PC-9 (cell line): ENCODE data around the gene ISCA1. TPM values are rescaled to one million over a fixed set of nuclear protein-coding genes. Genes with fewer than 3 reads are reported as not detected.

ENCODE experiments used
- BruUV-seq: library from RNA; stranded (reverse); fragments of 400-500 nt; replicated peaks from 2 replicates; lab custom pipeline; 2021; lab: Mats Ljungman, UMichigan
- CTCF ChIA-PET: fragments of 300-600 bp; sonication (Branson Sonifier 250); formaldehyde crosslinking; loops from one replicate; lab custom pipeline; 2022; ENCODE audit warnings: antibody characterized with exemption; lab: Charles Lee
- POLR2A ChIA-PET: fragments of 300-600 bp; sonication (Branson Sonifier 250); formaldehyde crosslinking; loops from one replicate; lab custom pipeline; 2022; ENCODE audit warnings: antibody characterized with exemption; ENCODE audit not compliant: unreplicated experiment; lab: Charles Lee
- DNase-seq, 2 experiments: peaks; one replicate each; pipeline versions ENCODE4 v3.0.0 to v3.0.0-alpha.2; 2015 to 2022; ENCODE audit warnings: mixed read lengths in 1 of 2
- H2AFZ ChIP-seq: fragments of 200-600 bp; sonication (generic); 2 replicates; pipeline ENCODE4 v1.8.1; 2017; ENCODE audit warnings: antibody characterized with exemption
- H3F3A ChIP-seq: fragments of 200-600 bp; sonication (generic); 2 replicates; pipeline ENCODE4 v1.8.1; 2017; ENCODE audit warnings: antibody characterized with exemption, mild to moderate bottlenecking, low read depth; ENCODE audit not compliant: insufficient read depth
- H3K27ac ChIP-seq: fragments of 200-600 bp; sonication (generic); 2 replicates; pipeline ENCODE4 v1.6.1; 2016; ENCODE audit warnings: mixed run types
- H3K27me3 ChIP-seq: fragments of 200-600 bp; sonication (generic); 2 replicates; pipeline ENCODE4 v1.6.1; 2016; ENCODE audit warnings: low read depth, mixed run types; ENCODE audit not compliant: insufficient read depth
- H3K36me3 ChIP-seq: fragments of 200-600 bp; sonication (generic); 2 replicates; pipeline ENCODE4 v1.6.1; 2016; ENCODE audit warnings: low read depth, mixed run types
- H3K4me1 ChIP-seq: fragments of 200-600 bp; sonication (generic); replicated peaks from 2 replicates; pipeline ENCODE4 v1.6.1; 2016; ENCODE audit warnings: mixed run types; ENCODE audit not compliant: insufficient read depth
- H3K4me2 ChIP-seq: fragments of 200-600 bp; sonication (generic); 2 replicates; pipeline ENCODE4 v1.6.1; 2017; ENCODE audit warnings: mixed run types
- H3K4me3 ChIP-seq: fragments of 200-600 bp; sonication (generic); 2 replicates; pipeline ENCODE4 v1.6.1; 2016; ENCODE audit warnings: mixed run types
- H3K79me2 ChIP-seq: fragments of 200-600 bp; sonication (generic); 2 replicates; pipeline ENCODE4 v1.6.1; 2017; ENCODE audit warnings: low read depth, mixed run types
- H3K9me2 ChIP-seq: fragments of 200-600 bp; sonication (generic); 2 replicates; pipeline ENCODE4 v1.8.1; 2017; ENCODE audit warnings: mild to moderate bottlenecking; ENCODE audit not compliant: insufficient read depth
- H3K9me3 ChIP-seq: fragments of 200-600 bp; sonication (generic); 2 replicates; pipeline ENCODE4 v1.8.1; 2016; ENCODE audit warnings: low read depth; ENCODE audit not compliant: insufficient read depth
- H4K20me1 ChIP-seq: fragments of 200-600 bp; sonication (generic); 2 replicates; pipeline ENCODE4 v1.8.1; 2017; ENCODE audit not compliant: insufficient read depth
- EZH2 ChIP-seq: fragments of 200-600 bp; sonication (generic); IDR thresholded peaks from 2 replicates; pipeline ENCODE4 v1.8.0; 2017; ENCODE audit warnings: antibody characterized with exemption, low read depth
- intact Hi-C: fragments of 100-400 bp; cut with micrococcal nuclease; formaldehyde crosslinking; loops from one replicate; pipeline ENCODE4 v1.10.0; 2022; ENCODE audit not compliant: unreplicated experiment
- total RNA-seq: library from RNA; stranded (reverse); gene quantifications from 2 replicates; pipeline ENCODE4 v1.2.3, GENCODE V29; 2021
- TF ChIP-seq, protein P1 (sequence below): fragments of 200-600 bp; sonication (generic); conservative IDR thresholded peaks from 2 replicates; pipeline ENCODE4 v1.6.1; 2017; ENCODE audit warnings: mixed run types, antibody characterized with exemption, mild to moderate bottlenecking, moderate library complexity

The ISCA1 gene
- total RNA-seq, 1 experiment from 2014 or later: 29.6 TPM

DNA sequence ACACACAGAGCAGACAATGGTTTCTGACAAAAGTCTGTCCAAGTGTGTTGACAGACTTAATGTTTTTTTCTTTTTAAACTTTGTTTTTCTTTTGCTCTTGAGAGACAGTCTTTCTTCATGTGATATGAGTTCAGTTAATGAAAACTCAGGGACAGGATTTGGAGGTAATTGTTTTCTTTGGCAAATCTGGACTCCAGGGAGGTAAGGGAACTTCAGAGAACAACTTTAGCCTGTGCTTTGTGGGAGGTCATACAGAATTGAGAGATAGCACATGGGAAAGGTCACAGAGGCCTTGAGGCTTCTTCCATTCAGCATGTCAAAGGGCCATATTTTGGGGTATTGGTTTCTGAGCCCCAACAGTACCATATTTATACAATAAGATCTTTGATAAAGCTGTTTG, 32.2 kb downstream of the ISCA1 start:
- no peak for DNase-seq
- no TSS peak for BruUV-seq
- intact Hi-C loops: no loop called here
- Histone ChIP-seq H3F3A (no peaks in the 10 kb centered on the region), H3K4me3 (no peak overlapping the region), H3K9me2 (no peaks in the 10 kb centered on the region), H3K79me2 (no peaks in the 10 kb centered on the region), H3K4me2 (no peak overlapping the region), H3K36me3 (no peaks in the 10 kb centered on the region), H3K27ac (no peak overlapping the region), H3K9me3 (peaks cover 7% of the 10 kb centered on the region; the same call in 1 of the 2 replicates), H4K20me1 (no peaks in the 10 kb centered on the region), H3K27me3 (no peaks in the 10 kb centered on the region), H3K4me1 (no peaks in the 10 kb centered on the region), H2AFZ (no peak overlapping the region)
- TF ChIP-seq EZH2: no peak
- TF ChIP-seq, protein P1, sequence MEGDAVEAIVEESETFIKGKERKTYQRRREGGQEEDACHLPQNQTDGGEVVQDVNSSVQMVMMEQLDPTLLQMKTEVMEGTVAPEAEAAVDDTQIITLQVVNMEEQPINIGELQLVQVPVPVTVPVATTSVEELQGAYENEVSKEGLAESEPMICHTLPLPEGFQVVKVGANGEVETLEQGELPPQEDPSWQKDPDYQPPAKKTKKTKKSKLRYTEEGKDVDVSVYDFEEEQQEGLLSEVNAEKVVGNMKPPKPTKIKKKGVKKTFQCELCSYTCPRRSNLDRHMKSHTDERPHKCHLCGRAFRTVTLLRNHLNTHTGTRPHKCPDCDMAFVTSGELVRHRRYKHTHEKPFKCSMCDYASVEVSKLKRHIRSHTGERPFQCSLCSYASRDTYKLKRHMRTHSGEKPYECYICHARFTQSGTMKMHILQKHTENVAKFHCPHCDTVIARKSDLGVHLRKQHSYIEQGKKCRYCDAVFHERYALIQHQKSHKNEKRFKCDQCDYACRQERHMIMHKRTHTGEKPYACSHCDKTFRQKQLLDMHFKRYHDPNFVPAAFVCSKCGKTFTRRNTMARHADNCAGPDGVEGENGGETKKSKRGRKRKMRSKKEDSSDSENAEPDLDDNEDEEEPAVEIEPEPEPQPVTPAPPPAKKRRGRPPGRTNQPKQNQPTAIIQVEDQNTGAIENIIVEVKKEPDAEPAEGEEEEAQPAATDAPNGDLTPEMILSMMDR: no peak
- POLR2A ChIA-PET: no interaction called here
- CTCF ChIA-PET: no interaction called here

DNA sequence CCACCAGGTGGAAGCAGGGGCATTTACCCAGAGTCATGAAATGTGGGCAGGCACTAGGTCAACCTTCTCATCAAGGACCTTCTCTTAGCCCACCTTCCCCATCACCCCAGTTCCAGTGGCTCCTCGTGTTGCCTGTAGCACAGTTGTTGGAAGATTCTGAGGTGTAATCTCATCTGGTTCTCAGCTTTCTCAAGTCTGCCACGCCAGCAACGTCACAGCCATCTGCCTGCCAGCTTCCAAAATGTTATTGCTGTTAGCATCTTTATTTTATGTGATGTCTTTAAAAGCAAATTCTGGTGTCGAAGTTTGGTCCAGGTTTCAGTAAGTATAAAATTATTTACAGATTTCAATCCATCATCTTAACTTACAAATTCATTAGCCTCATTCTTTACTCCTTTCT, 33.6 kb downstream of the ISCA1 start:
- Histone ChIP-seq H3K36me3 (no peaks in the 10 kb centered on the region), H3K9me3 (peaks cover 7% of the 10 kb centered on the region; the same call in 1 of the 2 replicates), H3K27me3 (no peaks in the 10 kb centered on the region), H3K4me1 (no peaks in the 10 kb centered on the region), H3F3A (no peaks in the 10 kb centered on the region), H3K4me2 (no peak overlapping the region), H2AFZ (no peak overlapping the region), H3K9me2 (no peaks in the 10 kb centered on the region), H4K20me1 (no peaks in the 10 kb centered on the region), H3K79me2 (no peaks in the 10 kb centered on the region), H3K4me3 (no peak overlapping the region), H3K27ac (no peak overlapping the region)
- no TSS peak for BruUV-seq
- ChIA-PET CTCF (no interaction called here), POLR2A (no interaction called here)
- no peak for TF ChIP-seq EZH2
- TF ChIP-seq, protein P1: no peak
- intact Hi-C loops: no loop called here
- no peak for DNase-seq

DNA sequence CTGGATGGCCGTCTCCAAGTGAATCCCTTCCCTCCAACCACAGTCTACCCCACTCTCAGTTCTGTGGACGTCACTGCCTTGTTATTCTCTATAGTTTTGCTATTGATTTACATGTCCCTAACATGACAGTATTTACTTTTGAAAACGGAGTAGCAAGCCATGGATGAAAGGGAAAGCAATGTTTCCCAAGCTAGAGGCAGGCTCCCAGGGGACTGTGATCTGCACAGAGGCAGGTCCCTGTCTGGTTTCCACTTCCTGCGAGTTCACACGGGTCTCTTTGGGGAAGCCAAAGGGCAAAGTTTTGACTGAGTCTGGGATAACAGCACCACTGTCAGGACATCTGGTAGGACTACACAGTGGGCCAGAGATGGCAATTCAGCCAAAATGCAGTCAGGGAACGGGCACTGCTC, 35.6 kb downstream of the ISCA1 start:
- BruUV-seq: no TSS peak
- intact Hi-C loops: no loop called here
- Histone ChIP-seq H3K27me3 (no peaks in the 10 kb centered on the region), H3K4me2 (no peak overlapping the region), H3K9me2 (no peaks in the 10 kb centered on the region), H3K9me3 (no peaks in the 10 kb centered on the region), H3K36me3 (no peaks in the 10 kb centered on the region), H4K20me1 (no peaks in the 10 kb centered on the region), H3K4me1 (no peaks in the 10 kb centered on the region), H3F3A (no peaks in the 10 kb centered on the region), H3K79me2 (no peaks in the 10 kb centered on the region), H2AFZ (no peak overlapping the region), H3K27ac (no peak overlapping the region), H3K4me3 (no peak overlapping the region)
- TF ChIP-seq EZH2: no peak
- TF ChIP-seq, protein P1: no peak
- ChIA-PET CTCF (no interaction called here), POLR2A (no interaction called here)
- no peak for DNase-seq
